ENCODE measurements around the gene BIRC5.

BIRC5 gene

DNA sequence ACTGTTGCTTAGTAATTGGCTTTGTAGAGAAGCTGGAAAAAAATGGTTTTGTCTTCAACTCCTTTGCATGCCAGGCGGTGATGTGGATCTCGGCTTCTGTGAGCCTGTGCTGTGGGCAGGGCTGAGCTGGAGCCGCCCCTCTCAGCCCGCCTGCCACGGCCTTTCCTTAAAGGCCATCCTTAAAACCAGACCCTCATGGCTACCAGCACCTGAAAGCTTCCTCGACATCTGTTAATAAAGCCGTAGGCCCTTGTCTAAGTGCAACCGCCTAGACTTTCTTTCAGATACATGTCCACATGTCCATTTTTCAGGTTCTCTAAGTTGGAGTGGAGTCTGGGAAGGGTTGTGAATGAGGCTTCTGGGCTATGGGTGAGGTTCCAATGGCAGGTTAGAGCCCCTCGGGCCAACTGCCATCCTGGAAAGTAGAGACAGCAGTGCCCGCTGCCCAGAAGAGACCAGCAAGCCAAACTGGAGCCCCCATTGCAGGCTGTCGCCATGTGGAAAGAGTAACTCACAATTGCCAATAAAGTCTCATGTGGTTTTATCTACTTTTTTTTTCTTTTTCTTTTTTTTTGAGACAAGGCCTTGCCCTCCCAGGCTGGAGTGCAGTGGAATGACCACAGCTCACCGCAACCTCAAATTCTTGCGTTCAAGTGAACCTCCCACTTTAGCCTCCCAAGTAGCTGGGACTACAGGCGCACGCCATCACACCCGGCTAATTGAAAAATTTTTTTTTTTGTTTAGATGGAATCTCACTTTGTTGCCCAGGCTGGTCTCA lies 11.2 kb downstream of the BIRC5 start:
- H3K4me3 ChIP-seq (ENCODE audit: low read depth, low read length): no peak overlapping the region
- no peak for TF ChIP-seq CTCF (IDR thresholded peaks at IDR 0.05; ENCODE audit: borderline replicate concordance, insufficient read depth, low read depth, low read length)

- TF ChIP-seq CTCF (IDR thresholded peaks at IDR 0.05; ENCODE audit: borderline replicate concordance, insufficient read depth, low read depth, low read length): no peak
- no peak overlapping the region for H3K4me3 ChIP-seq (ENCODE audit: low read depth, low read length)
These were observed 12.2 kb downstream of the BIRC5 start for GRCh38 chr17:78226055-78226758.

DNA sequence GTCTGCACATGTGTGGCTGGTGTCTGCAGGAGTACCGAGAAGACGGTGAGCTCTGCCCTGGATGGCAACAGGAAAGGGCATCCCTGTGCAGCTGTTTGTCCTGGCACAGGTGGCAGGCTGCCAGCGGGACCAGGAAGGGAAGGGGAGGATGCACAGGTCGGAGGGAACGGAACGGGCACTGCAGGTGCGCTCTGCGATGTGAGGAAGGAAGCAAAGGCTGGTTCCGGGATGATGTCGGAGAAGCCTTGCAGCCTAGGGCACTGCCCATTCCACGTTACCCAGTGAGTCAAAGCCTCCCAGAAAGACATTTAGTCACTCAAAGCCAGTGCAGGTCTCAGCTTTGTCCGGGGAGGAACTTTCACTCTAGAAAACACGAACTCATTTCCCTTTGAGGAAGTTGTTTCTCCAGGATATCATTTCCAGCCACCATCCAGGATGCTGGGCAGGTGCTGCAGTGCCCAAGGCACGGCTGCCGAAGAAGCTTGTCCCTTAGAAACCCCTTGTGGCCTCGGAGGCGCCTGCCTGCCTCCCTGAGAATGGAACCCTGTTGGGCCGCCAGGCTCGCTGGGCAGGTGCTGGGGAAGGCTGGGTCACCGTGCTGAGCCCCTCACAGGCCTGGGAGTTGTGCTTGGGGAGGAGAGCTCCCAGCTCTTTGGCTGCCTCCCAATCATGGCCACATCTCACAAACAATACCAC lies 12.9 kb downstream of the BIRC5 start:
- no peak overlapping the region for H3K4me3 ChIP-seq (ENCODE audit: low read depth, low read length)
- TF ChIP-seq CTCF (IDR thresholded peaks at IDR 0.05; ENCODE audit: borderline replicate concordance, insufficient read depth, low read depth, low read length): no peak

GRCh38 chr17:78227455-78227916 lies 13.4 kb downstream of the BIRC5 start:
- H3K4me3 ChIP-seq (ENCODE audit: low read depth, low read length): no peak overlapping the region
- no peak for TF ChIP-seq CTCF (IDR thresholded peaks at IDR 0.05; ENCODE audit: borderline replicate concordance, insufficient read depth, low read depth, low read length)

- TF ChIP-seq CTCF (IDR thresholded peaks at IDR 0.05; ENCODE audit: borderline replicate concordance, insufficient read depth, low read depth, low read length): no peak
- no peak overlapping the region for H3K4me3 ChIP-seq (ENCODE audit: low read depth, low read length)
These were observed 14.1 kb downstream of the BIRC5 start for GRCh38 chr17:78228176-78228575.

DNA sequence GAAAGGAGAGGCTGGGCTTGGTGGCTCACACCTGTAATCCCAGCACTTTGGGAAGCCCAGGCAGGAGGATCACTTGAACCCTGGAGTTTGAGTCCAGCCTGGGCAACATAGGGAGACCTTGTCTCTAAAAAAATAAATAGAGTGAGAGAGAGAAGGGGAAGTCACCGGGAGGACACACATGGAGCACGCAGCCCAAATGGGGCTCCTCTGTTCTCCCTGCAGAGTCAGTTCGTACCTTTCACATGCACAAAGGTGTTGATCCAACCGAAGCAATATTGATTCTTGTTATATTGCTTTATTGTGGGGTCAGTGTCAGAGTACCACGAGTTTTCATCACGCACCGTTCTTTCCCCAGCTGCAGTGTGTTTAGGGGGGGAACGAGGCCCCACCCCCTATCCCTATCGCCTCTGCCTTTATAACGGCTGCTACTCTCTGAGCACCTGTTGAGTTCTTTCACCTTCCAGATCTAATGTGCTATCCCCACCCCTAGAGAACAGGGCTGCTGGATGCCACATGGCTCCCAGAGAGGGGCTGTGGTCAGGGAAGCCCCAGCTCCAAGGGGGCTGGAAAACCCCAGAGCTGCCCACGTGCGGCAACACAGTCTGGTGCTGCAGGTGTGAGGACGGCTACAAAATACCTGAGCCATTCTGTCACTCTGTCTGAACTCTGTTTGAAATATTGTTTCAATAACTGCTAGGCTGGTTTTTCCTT lies 16.4 kb downstream of the BIRC5 start:
- TF ChIP-seq CTCF (IDR thresholded peaks at IDR 0.05; ENCODE audit: borderline replicate concordance, insufficient read depth, low read depth, low read length): no peak
- H3K4me3 ChIP-seq (ENCODE audit: low read depth, low read length): no peak overlapping the region
